ENCODE results near the gene ITSN1.
"Not testable (repeated sequence)": the region's sequence is repeated elsewhere in the genome, so short reads cannot be mapped to it uniquely, and the experiment has no call there.

The ITSN1 gene

DNA sequence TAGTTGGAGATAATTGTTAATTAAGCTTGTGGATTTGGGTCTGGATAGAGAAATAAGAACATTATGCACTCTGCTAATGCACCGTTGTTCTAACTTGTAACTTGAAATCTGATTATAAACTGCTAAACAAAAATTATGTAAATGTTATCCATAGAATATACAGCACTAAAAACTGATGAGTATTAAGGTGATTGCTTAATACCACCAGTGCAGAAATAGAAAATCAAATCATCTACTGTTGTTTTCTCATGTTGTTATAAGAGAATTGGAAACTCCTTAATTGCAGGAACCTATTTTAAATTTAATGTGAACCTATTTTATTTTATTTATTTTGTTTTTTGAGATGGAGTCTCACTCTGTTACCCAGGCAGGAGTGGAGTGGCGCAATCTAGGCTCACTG, 125.7 kb downstream of the ITSN1 start:
- no peak for DNase-seq (ENCODE audit: low read depth in 3 of 3)

DNA sequence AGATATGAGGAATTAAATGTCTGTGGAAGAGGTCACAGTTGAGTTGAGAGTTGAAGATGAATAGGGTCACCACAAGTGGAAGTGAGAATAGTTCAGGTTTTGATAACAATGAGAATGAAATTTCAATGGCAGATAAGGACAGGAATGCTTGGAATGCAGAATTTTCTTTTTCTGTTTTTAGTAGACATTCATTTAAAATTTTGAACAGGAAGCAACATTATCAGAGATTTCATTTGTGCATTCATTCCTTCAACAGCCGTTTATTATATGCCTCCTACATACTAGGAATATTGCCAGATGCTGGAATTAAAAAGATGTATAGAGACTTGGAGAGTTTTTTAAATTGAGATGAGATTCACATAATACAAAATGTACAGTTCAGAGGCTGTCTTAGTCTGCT, 126.8 kb downstream of the ITSN1 start:
- DNase-seq (ENCODE audit: low read depth in 3 of 3), result no peak

DNA sequence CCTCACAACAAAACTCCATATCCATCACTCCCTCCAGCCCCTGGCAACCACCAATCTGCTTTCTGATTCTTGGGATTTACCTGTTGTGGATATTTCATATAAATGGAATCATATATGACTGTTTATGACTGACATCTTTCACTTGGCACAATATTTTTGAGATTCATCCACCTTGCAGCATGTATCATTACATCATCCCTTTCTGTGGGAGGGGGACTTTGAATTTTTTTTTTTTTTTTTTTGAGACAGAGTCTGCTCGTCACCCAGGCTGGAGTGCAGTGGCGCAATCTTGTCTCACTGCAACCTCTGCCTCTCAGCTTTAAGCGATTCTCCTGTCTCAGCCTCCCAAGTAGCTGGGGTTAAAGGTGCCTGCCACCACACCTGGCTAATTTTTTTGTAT, 128.2 kb downstream of the ITSN1 start:
- DNase-seq (ENCODE audit: low read depth in 3 of 3), result no peak

DNA sequence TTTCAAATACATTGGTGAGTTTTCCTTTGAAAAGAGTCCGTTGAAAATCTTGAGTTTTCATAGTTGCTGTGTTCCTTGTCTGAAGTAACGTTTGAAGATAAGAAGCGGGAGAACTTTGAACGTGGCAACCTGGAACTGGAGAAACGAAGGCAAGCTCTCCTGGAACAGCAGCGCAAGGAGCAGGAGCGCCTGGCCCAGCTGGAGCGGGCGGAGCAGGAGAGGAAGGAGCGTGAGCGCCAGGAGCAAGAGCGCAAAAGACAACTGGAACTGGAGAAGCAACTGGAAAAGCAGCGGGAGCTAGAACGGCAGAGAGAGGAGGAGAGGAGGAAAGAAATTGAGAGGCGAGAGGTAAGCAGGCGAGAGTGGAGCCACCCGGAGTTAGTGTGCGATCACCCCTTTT, 129.7 kb downstream of the ITSN1 start:
- DNase-seq (ENCODE audit: low read depth in 3 of 3), result no peak

DNA sequence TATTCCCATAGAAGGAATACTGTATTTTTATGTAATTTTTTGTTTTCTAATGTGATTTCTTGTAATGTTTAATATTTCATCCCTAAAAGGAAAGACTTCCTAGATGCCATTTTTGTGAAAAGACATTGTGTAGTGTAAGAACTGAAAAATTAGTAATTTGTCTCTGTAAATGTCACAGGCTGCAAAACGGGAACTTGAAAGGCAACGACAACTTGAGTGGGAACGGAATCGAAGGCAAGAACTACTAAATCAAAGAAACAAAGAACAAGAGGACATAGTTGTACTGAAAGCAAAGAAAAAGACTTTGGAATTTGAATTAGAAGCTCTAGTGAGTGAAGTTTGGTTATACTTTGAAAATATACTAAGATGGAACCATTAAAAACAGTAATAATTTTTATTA, 132.2 kb downstream of the ITSN1 start:
- DNase-seq (ENCODE audit: low read depth in 3 of 3), result no peak

DNA sequence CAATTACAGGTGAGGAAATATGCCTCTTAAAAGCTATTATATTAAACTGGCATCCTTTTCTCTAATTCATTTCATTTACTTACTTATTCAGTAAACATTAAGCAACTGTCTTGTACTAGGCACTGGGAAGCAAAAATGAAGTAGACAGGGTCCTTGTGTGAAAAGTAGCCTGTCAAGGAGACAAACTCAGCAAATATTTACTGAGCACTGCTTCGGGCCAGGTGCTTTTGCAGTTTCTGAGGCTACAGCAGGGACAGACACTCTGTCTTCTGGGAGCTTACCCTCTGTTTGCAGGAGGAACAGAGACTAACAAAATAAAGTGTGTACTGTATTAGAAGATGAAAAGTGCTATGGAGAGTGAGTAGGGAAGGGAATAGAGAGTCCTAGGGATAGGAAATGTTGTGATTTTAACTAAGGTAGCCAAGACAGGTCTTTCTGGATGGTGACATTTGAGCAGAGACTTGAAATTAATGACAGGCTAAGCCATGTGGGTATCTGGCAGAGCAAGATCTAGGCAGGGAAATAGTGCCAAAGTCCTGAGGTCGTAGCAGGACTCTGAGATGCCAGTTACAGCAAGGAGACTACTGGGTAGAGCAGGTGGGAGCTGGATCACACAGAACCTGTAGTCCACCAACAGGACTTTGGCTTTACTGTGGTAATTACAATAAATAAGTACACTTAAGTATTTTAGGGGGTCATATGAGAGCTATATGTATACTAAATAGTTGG, 133.0 kb downstream of the ITSN1 start:
- no peak for DNase-seq (ENCODE audit: low read depth in 3 of 3)

GRCh38 chr21:33780631-33781030, 138.3 kb downstream of the ITSN1 start:
- DNase-seq (ENCODE audit: low read depth in 3 of 3), result no peak

- no peak for DNase-seq (ENCODE audit: low read depth in 3 of 3)
These were observed 138.8 kb downstream of the ITSN1 start for GRCh38 chr21:33781121-33781520.

GRCh38 chr21:33783187-33783979, 141.1 kb downstream of the ITSN1 start:
- DNase-seq (ENCODE audit: low read depth in 3 of 3), result no peak

- no peak for DNase-seq (ENCODE audit: low read depth in 3 of 3)
These were observed 145.1 kb downstream of the ITSN1 start for GRCh38 chr21:33787431-33787830.

GRCh38 chr21:33788438-33788837, 146.1 kb downstream of the ITSN1 start:
- not testable (repeated sequence) for DNase-seq (ENCODE audit: low read depth in 3 of 3)

GRCh38 chr21:33789697-33790096, 147.4 kb downstream of the ITSN1 start:
- no peak for DNase-seq (ENCODE audit: low read depth in 3 of 3)

DNA sequence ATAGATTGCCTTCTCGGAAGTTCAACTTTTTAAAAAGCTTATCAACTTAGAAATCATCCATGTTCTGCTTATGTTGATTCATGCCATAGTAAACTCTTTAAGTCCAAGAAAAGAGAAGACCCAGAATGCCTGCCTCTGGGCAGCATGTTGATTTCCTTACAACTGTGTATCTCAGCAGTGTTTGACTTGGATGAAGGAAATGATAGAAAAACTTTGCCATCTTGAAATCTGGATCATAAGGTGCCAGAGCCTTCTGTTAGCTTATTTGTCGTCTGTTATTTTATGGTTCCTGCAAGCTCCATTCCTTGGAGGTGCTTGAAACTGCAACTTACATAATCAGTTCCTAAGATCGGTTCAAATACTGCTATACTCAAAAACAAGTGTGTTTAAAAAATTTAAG, 148.8 kb downstream of the ITSN1 start:
- no peak for DNase-seq (ENCODE audit: low read depth in 3 of 3)

GRCh38 chr21:33794596-33794995, 152.3 kb downstream of the ITSN1 start:
- no peak for DNase-seq (ENCODE audit: low read depth in 3 of 3)

GRCh38 chr21:33797565-33797964, 155.3 kb downstream of the ITSN1 start:
- no peak for DNase-seq (ENCODE audit: low read depth in 3 of 3)

DNA sequence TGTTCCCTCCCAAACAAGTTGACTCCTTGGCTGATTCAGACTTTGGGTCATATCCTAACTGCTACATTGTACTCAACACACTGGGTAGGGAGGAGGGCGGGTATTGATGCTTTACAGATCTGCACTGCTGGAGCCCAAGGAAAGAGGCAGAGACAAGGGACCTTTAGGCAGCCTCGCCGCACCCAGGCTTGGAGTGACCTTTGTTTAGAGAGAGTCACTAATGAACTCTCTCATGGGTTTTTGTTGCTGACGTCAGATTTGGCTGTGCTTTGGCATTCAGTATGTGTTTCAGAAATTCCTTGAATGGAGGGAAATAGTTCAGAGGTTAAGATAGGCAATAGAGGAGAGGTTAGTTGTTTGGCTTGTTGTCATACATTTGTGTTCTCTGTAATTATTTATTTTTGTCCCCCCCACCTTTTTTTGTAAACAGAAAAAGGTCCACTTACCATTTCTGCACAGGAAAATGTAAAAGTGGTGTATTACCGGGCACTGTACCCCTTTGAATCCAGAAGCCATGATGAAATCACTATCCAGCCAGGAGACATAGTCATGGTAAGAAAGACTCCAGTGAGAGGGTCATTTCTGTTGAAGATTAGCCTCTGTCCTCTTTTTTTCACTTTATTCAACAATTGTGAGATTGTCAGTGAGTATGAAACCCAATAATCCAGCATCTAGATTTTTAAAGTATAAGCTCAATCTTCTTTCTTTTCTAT, 157.2 kb downstream of the ITSN1 start:
- no peak for DNase-seq (ENCODE audit: low read depth in 3 of 3)

DNA sequence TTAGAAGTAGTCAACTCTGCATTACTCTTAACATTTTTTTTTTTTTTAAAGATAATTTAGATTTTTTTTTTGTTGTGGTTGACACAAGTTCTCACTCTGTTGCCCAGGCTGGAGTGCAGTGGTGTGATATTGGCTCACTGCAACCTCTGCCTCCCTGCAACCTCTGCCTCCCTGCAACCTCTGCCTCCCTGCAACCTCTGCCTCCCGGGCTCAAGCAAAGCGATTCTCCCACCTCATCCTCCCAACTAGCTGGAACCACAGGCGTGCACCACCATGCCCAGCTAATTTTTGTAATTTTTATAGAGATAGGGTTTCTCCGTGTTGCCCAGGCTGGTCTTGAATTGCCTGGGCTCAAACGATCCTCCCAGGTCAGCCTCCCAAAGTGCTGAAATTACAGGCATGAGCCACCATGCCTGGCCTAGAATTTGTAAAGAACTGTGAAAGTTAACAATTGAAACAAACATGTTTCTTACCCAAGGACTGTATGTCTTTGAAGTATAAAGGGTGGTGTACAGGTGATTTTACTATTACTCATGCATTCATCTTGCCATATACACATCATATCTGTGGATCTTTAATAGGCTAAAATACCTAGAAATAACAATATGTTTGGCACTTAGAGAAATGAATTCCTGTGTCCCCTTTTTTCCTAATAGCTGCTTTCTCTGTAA, 158.6 kb downstream of the ITSN1 start:
- DNase-seq (ENCODE audit: low read depth in 3 of 3), result no peak

- DNase-seq (ENCODE audit: low read depth in 3 of 3), result no peak
These were observed 159.4 kb downstream of the ITSN1 start for GRCh38 chr21:33801424-33802405.

DNA sequence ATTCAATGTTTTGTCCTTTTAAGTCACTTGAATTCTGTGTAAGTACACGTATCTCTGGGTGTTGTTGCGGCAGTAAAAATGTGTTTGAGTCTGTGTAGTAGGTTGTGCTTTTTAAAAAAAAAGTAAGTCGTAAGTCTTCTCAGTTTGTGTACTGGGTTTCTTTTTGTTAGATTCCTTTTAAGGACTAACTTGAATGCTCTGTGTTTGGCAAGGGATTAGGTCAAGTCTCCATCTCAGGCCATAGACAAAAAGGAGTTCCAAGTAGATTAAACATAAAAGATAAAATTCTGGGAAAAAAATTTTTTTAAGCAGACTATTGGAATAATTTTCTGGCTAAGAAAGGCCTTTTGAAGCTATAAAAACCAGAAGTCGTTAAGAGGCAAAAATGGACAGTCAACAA, 160.2 kb downstream of the ITSN1 start:
- no peak for DNase-seq (ENCODE audit: low read depth in 3 of 3)

DNA sequence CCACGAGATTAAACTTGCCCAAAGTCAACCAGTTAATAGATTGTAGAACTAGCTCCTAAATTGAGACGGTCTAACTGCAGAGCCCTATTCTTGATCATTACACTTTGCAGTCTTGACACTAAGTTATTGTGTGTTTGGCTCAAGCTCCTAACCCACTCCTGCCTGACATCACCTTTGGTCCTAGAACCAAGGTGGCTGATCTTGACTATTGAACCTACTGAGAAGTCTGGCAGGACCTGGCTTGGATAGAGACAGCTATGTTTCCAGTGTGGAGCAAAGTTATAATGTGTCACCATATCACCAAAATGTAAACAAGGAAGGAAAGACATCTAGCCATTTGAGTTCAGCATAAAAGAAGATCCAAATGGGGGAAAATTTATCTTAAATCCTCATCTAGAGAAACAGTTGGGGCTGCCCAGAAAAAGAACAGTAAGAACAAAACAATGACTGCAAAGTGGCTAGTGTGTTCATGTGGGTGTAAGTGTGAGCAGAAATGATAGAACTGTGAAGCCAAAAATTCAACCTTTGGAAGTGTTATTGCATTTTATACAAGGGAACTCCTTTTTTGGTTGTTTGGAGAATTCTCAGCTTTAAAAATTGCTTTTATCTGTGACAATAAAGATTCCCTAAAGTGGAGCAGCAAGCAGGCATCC, 166.5 kb downstream of the ITSN1 start:
- no peak for DNase-seq (ENCODE audit: low read depth in 3 of 3)
